Measurements from ENCODE around the gene PXYLP1.

DNA sequence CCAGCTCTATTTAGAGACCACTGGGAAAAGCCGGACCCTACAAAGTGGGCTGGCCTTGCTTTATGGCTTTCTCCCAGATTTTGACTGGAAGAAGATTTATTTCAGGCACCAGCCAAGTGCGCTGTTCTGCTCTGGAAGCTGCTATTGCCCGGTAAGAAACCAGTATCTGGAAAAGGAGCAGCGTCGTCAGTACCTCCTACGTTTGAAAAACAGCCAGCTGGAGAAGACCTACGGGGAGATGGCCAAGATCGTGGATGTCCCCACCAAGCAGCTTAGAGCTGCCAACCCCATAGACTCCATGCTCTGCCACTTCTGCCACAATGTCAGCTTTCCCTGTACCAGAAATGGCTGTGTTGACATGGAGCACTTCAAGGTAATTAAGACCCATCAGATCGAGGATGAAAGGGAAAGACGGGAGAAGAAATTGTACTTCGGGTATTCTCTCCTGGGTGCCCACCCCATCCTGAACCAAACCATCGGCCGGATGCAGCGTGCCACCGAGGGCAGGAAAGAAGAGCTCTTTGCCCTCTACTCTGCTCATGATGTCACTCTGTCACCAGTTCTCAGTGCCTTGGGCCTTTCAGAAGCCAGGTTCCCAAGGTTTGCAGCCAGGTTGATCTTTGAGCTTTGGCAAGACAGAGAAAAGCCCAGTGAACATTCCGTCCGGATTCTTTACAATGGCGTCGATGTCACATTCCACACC lies 60.9 kb downstream of the PXYLP1 start:
- TF ChIP-seq, protein P1, sequence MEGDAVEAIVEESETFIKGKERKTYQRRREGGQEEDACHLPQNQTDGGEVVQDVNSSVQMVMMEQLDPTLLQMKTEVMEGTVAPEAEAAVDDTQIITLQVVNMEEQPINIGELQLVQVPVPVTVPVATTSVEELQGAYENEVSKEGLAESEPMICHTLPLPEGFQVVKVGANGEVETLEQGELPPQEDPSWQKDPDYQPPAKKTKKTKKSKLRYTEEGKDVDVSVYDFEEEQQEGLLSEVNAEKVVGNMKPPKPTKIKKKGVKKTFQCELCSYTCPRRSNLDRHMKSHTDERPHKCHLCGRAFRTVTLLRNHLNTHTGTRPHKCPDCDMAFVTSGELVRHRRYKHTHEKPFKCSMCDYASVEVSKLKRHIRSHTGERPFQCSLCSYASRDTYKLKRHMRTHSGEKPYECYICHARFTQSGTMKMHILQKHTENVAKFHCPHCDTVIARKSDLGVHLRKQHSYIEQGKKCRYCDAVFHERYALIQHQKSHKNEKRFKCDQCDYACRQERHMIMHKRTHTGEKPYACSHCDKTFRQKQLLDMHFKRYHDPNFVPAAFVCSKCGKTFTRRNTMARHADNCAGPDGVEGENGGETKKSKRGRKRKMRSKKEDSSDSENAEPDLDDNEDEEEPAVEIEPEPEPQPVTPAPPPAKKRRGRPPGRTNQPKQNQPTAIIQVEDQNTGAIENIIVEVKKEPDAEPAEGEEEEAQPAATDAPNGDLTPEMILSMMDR (conservative IDR thresholded peaks at IDR 0.05) = no peak
- TF ChIP-seq EZH2 (IDR thresholded peaks at IDR 0.05; ENCODE audit: low read depth) = no peak
